ENCODE measurements around the gene LRRN3.

The LRRN3 gene

GRCh38 chr7:111080495-111081105 is 10.3 kb upstream of the LRRN3 start:
- DNase-seq: no peak

- peak; percentile 4 for DNase-seq
Measured at GRCh38 chr7:111081546-111082267, 9.2 kb upstream of the LRRN3 start.

- no peak for DNase-seq
Measured at GRCh38 chr7:111082351-111082750, 8.6 kb upstream of the LRRN3 start.

- peak; percentile 87 for DNase-seq
Measured at GRCh38 chr7:111083413-111083812, 7.5 kb upstream of the LRRN3 start.

- no peak for DNase-seq
Measured at GRCh38 chr7:111085356-111085755, 5.6 kb upstream of the LRRN3 start.

GRCh38 chr7:111086532-111086931 is 4.4 kb upstream of the LRRN3 start:
- DNase-seq: peak; percentile 3

GRCh38 chr7:111088328-111088727 is 2.6 kb upstream of the LRRN3 start:
- DNase-seq: no peak

GRCh38 chr7:111089822-111090426 is 1.0 kb upstream of the LRRN3 start:
- DNase-seq: peak; percentile 61

GRCh38 chr7:111091593-111092358 is 849 bp downstream of the LRRN3 start:
- DNase-seq: peak; percentile 2

GRCh38 chr7:111092406-111093236 is 1.7 kb downstream of the LRRN3 start:
- no peak for DNase-seq

- DNase-seq: no peak
Measured at GRCh38 chr7:111093496-111093895, 2.6 kb downstream of the LRRN3 start.

GRCh38 chr7:111094419-111094818 is 3.5 kb downstream of the LRRN3 start:
- no peak for DNase-seq

GRCh38 chr7:111096997-111097396 is 6.1 kb downstream of the LRRN3 start:
- no peak for DNase-seq

- peak; percentile 48 for DNase-seq
Measured at GRCh38 chr7:111098011-111098925, 7.3 kb downstream of the LRRN3 start.

- DNase-seq: peak; percentile 22
Measured at GRCh38 chr7:111098926-111099250, 8.0 kb downstream of the LRRN3 start.

GRCh38 chr7:111101856-111102646 is 11.1 kb downstream of the LRRN3 start:
- DNase-seq: peak; percentile 2

- DNase-seq: no peak
Measured at GRCh38 chr7:111103136-111103535, 12.2 kb downstream of the LRRN3 start.

GRCh38 chr7:111103678-111104274 is 12.8 kb downstream of the LRRN3 start:
- no peak for DNase-seq

GRCh38 chr7:111104710-111105109 is 13.8 kb downstream of the LRRN3 start:
- DNase-seq: no peak

- no peak for DNase-seq
Measured at GRCh38 chr7:111105269-111105668, 14.3 kb downstream of the LRRN3 start.
